ENCODE data around the gene HEY2.

Gene HEY2

DNA sequence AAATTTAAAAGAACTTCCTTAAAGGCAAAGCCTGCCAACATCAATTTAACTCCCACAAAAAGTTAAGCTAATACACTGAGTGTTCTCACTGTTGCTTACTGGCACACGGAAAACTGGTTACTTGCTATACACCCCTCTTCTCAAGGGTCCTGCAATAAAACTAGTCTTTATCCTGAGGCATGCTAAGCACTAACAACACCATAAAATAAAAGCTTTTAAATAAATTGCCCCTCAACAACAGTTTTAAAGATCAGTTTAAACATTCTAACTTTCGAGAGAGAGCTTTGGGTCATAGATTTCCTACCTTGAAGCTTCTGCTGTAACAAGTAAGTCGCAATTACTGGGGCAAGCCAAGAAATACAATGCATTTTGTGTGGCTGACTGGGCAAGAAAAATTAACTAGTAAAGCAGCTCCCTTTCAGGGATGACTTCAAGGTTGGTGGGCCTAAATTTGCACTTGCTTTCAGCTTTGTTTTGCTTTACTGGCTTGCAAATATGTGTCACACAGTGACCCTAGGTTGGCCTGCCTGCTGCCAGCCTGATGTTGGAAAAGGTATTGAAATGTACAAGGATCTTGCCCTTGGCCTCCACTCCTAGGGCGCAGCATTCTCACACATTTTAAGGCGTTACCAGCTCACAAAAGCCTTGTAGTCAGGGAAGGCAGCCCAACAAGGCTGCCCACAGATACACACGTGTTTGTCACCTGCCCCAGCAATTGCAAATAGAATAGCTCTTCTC is 4.0 kb upstream of the HEY2 start:
- no peak for FAIRE-seq

DNA sequence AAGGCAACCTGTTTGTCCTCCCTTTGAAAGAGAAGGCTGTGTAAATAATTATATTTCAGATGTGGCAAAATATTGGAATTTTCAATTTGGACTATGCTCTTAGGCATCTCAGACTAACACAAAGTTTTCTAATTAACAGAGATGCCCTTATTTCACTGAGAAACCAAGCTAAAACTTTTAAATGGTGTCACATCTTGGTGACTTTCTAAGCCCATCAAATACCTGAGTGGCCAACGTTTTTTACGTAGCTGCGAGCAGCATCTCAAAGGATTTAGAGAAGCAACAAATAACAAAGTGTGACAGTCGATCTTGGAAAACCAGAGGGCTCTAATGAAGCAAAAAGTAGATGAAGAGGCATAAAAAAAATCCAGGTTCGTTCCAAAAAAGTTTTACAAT is 3.4 kb upstream of the HEY2 start:
- no peak for FAIRE-seq

DNA sequence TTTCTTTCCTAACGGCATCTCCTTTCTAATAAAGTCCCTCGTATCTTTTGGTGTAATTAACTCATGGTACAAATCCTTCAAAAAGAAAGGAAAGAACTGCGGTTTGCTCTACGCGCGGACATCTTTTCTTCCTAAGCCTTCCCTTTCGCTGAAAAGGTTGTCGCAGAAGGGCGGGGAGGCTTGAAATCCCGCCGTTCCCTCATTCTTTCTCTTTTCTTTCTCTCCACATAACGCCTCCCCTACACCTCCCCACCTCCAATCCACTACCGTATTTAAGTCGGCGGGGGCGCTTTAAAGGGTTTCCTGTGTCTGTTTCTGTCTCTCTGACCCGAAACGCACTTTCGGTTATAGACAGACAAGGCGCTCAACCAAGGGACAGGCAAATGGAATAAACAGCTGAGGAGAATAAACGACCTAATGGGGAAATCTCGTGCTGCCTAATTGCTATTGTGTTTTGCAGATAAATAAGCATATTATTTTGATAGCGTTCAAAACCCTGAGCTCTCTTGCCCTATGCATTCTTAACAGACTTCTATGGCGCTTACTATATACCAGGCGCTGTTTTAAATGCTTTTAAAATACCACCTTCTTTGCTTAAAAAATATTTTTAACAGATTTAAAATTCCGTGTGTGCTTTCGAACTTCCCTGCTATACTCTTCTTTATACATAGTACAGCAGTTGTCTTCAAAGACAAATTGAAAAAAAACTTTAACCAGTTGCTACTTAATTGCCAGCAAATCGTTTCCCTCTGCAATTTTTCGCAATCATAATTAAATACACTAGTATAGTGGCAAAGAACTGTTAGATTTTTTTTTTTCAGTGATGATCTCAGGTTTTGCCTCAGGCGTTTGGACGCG is 2.5 kb upstream of the HEY2 start:
- FAIRE-seq, result no peak

DNA sequence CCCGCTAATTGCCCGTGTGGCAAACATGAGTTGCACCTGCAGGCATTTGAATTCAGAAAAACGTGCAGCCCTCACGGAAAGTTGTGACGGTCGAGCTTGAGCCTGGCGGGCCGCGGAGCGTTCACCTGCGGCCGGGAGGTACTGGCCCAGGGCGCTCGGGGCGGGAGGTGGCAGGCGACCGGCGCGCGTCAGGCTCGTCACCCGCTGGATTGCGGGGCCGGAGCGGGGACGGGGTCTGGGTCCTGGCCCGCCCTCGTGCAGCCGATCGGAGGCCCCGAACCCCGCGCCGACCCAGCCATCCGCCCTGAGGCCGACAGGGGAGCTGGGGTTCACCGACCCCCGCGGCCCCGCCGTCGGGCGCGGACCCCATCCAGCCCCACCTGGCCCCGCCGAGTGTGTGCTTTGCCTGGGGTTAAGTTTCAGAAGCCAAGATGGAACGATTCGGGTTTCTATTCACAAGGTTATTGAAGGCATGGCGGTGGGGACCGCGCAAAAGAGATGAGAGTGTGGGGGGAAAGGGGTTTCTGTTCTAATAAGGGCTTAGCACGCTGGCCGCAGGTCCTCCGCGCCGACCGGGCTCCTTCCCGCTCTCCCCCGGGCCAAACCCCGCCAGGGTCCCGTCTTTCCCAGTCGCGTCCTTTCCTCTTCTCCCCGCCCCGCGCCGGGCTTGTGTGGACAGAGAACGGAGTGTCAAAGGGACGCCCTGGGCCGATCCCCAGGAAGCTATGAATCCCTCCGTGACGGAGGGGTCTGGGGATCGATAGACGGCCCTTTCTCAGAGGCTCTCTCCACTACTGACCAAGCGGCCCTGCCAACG is 1.6 kb upstream of the HEY2 start:
- FAIRE-seq, result no peak

DNA sequence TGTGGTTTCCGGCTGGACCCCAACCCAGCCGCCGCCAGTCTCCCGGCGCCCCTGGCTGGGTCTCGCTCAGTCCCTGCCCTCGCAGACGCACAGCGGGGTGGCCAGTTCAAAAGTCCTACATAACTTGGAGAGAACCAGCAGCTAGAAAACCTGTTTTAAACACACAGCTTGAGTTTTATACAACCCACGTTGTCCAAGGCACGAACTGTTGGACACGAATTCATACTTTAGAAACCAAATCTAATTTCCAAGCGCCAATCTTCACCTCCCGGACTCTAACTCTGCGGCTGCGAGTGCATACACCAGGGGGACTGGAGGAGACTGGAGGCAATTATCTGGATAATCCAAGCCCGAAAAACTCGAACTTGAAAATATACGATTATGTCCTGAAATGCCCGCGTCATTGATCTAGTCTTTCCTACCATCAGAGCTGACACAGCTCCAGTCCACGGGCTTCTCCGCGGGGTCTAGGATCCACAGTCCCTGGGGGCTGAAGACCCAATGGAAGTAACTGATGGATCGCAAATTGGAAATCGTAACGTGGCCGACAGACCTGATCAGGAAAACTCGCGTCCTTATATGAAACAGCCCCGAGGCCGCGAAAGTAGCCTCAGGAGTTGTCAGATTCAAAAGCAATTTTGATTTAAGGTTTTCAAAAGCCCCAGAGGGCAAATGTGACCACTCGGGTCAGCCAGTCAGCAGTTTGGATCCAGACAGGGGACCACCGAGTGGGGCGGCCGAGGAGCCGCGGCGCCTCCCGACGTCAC is 843 bp upstream of the HEY2 start:
- no peak for FAIRE-seq

DNA sequence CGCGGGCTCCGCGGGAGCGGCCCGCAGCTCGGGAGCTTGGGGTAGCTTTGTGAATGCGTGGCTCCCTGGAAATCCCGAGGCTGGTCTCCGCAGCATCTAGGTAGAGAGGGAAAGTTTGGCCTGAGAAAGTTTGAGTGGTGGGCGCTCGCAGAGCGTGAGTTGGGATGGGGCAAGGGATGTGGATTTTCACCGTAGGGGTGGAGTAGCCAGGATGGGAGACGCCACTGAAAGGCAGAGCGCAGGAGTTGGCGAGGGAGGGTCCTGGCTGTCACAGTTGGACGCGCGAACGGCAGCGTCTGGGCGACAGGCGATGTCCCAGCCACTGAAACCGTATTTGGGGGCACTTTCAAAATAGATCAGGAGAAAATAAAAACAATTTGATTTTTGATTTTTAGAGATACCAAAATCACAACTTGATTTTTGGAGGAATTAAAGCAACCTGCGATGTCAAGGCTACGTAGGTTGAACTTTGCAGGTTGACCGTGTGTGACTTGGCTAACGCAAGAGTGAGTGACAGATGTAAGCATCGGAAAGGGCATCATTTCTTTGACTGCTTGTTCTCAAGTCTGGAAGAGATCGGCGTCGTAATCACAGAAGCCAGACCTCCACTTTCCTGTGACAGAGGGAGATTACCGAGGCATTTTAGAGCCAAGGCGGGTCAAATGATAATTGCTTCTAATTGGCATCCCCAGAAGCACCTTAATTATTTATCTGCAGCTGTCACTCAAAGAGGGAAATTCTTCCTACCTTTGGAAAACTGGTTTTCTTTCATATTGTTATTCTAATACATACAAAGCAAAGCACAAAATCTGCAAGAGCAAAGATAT is 646 bp downstream of the HEY2 start:
- no peak for FAIRE-seq

DNA sequence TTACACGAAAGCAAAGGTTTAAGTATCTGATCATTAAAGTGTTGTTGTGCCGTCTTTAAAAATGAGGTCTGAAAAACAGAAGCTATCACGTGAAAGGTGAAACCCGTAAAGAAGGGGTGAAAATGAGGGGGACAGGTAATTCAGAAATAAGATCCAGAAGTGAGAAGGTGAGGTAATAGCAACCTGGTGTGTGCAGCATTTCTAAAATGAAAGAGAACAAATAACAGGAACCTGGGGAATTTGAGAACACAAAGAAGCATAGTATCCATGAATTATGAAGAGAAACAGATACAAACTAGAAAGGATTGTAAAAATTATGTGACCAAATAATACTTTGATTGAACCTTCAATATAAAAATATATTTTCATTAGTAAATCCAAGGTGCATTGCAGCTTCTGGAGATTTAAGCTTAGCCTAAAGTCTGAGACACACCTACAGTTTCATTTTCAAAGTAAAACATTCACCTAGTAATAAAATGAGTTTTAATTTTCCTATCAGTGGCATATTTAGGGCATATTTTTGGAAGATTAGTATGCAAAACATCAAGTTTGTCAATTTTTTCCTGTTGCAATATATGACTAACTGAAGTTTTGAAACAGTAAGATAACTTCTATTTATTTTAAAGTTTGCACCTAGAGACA is 1.4 kb downstream of the HEY2 start:
- FAIRE-seq, result no peak

DNA sequence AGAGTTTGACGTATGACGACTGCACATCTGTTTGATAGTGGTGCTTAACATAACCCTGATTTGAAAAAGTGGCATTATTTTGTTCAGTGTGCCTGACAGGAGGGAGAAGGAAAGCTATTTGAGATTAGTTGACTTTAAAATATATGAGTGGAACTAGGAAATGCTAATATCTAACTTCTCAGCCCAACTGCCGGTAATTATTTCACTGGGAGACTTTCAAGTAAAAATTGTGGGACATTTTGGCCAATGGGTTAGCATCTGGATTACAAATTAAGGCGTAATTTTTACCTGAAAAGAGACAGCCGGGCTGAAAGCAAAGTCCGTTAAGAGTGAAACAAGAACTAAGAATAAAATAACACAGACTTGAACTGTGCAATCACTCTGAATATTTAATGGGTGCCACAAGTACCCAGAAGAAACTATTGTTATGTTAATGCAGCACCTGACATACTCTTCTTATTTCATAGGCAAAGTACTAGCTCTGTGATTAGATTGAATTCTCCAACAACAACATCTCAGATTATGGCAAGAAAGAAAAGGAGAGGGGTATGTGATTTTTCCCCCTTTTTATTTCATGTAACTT is 2.0 kb downstream of the HEY2 start:
- FAIRE-seq, result no peak

DNA sequence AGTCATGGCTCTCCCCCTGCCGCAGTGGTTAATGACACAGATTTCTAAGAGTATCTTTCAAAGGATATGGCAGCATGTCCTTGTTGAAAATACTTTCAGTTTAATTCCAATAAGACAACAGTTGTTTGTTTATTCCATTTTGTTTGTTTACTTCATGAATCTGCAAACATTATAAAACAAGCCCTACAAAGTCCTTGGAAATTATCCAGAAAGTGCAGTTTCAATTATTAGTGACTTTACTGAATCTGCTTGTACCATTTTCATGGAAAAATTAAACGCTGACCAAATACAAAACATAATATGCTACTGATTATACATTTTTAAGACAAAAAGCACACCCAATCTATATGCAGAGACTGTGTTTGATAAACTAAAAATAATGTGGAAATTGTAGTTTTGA is 3.3 kb downstream of the HEY2 start:
- no peak for FAIRE-seq

DNA sequence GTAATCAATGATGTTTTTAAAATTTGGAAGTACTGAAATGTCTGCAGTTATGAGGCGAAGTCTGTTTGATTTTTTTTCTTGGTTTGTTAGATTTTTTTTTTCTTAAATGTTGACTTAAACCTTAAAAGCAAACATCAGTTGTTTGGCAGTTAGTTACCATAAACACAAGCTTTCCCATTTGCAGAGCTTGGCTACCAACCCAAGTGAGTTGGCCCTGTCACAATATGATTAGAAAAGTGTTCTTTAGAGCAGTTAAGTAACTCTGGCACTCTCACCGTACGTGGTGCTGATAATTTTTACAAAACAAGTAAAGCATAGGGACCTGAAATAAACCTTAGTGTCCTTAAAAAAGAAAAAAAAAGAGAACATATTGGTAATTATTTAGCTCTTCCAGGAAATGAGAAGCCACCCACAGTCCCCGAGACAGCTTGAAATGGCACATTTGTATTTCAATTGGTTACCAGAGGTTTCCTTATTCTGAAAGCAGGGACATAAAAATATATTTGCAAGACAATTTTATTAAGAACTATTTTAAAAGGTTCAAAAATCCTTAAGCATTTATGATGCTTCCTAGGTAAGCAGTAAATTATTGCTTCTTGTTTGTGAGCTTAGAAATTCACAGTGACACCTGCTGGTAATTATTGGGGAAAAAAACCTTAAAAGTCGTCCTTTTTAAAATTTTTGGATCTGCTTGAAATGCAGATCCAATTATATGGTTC is 3.9 kb downstream of the HEY2 start:
- FAIRE-seq, result peak; percentile 72

DNA sequence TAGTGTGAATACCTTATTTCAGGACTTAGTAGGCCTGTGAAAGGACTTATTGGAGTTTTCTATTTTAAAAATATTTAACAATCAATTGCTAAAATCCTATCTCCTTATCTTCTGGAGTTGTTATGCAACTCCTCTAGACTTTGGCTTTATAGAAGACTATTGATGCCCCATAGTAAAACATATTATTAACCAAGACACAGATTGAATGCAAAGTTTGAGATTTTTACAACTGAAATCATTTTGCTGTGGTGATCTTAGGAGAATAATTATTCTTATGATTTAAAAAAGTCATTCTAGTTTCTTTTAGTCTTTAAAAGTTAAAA is 4.5 kb downstream of the HEY2 start:
- no peak for FAIRE-seq

DNA sequence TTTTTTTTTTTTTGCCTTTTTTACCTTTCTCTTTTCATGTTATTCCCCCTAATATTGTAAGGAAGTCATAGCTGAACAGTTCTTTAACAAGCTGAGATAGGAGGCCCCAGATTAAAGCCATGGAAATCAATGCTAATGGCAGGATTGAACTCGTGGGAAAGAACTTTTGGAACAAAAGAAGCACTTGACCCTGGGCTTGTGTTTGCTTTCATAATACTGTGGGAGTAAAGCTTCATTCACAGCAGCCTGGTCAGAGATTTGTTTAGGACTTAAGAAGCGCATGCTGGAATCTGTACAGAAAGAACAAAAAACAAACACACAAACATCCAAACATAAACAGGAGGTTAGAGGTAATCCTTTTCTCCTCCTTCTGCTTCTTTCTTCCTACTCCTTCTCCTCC is 5.1 kb downstream of the HEY2 start:
- no peak for FAIRE-seq

DNA sequence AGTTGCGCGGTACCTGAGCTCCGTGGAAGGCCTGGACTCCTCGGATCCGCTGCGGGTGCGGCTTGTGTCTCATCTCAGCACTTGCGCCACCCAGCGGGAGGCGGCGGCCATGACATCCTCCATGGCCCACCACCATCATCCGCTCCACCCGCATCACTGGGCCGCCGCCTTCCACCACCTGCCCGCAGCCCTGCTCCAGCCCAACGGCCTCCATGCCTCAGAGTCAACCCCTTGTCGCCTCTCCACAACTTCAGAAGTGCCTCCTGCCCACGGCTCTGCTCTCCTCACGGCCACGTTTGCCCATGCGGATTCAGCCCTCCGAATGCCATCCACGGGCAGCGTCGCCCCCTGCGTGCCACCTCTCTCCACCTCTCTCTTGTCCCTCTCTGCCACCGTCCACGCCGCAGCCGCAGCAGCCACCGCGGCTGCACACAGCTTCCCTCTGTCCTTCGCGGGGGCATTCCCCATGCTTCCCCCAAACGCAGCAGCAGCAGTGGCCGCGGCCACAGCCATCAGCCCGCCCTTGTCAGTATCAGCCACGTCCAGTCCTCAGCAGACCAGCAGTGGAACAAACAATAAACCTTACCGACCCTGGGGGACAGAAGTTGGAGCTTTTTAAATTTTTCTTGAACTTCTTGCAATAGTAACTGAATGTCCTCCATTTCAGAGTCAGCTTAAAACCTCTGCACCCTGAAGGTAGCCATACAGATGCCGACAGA is 9.9 kb downstream of the HEY2 start:
- FAIRE-seq, result no peak

DNA sequence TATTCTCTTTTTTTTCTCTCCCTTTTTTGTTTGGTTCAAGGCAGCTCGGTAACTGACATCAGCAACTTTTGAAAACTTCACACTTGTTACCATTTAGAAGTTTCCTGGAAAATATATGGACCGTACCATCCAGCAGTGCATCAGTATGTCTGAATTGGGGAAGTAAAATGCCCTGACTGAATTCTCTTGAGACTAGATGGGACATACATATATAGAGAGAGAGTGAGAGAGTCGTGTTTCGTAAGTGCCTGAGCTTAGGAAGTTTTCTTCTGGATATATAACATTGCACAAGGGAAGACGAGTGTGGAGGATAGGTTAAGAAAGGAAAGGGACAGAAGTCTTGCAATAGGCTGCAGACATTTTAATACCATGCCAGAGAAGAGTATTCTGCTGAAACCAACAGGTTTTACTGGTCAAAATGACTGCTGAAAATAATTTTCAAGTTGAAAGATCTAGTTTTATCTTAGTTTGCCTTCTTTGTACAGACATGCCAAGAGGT is 10.6 kb downstream of the HEY2 start:
- no peak for FAIRE-seq

DNA sequence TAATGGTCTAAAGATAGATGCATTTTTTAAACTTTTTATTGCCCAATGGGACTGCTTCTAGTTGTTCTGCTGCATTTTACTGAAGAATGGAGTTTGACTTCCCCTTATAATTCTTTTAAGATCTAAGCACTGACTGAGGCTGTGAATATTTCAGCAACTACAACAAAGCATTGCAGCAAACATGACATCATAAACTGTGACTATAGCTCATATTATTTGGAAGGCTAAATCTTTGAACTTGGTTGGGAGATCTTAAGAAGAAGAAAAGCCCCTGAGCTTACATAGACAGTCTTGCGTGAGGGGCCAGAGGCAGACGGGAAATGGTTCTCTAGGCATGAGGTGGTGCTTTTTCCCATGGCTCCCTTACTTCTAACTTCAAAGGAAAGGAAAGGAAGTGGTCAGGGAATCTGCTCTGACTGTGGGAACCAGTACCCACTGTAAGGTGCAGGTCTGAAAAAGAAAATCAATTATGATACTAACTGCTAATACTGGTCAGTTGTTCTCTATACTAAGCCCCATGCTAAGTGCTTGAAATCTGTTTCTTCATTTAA is 14.8 kb downstream of the HEY2 start:
- no peak for FAIRE-seq

DNA sequence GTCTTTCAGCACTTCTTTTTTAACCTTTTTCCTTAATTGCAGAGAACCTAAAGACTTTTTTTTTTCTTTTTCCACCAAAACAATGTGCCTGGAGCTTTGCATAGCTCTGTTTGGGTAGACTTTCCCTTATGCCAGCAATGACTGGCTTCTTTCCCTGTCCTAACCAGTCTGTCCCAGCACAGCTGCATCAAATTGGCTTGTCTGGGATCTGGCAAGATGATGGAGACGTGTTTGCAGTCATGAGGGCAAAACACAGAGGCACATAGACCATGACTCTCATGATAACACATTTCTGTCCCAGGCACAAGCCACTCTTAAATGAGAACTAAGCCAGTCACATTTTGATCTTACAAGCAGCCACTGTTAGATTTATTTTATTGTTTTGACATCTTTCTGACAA is 16.5 kb downstream of the HEY2 start:
- no peak for FAIRE-seq

DNA sequence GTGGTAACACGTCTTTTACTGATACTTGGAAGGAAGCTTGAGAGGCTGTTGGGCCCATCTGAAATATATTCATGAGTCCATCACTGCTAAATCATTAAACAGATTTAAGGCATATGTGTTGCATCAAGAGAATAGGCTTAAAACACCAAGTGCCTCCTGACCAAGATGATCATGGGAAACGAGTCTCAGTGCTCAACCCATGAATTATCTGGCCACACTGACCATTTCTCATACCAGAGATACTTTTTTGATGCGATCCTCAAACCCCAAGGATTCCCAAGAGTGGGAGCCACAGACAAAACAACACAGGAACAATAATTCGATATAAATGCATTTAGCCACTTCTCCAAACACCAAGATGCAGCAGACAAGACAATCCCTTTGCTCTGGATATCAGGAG is 17.2 kb downstream of the HEY2 start:
- FAIRE-seq, result no peak

DNA sequence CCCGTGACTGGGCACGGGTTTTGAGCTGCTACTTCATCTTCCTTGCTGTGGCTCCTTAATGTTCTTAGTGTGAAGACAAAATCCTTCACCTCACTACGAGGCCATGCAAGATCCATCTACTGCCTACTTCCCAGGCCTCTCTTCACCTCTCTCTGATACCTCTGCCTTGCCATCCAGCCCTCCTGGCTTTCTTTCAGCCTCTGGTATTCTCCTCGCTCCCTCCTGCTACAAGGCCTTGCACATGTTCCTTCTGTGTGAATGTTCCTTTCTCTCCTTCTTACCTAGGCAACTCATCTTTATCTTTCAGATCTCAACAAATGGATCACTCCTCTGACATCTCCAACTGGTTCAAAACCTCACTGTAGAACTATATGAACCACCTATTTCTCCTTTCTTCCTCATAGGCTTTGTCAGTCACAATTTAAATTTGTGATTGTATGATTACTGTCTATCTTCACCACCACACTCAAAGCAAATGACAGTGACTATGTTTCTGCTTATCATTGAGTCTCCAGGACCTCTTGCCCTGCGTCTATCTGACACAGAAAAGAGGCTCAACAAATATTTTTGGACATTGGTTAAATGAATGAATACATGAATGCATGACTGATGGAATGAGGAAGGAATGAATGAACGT is 19.8 kb downstream of the HEY2 start:
- no peak for FAIRE-seq
